GM13977 (cell line): Measurements from ENCODE around the gene PDIA5.
"Not testable (repeated sequence)": the region's sequence is repeated elsewhere in the genome, so short reads cannot be mapped to it uniquely, and the experiment has no call there.

Experiments used
- DNase-seq: peaks from one replicate; pipeline ENCODE4 v3.0.0; 2012; ENCODE audit warnings: low spot score
- in situ Hi-C: fragments of 300-500 bp; cut with MboI; formaldehyde crosslinking; loops from one replicate; pipeline ENCODE4 v1.12.0; 2022; ENCODE audit warnings: low sequenced_read_pairs, low pct_unique_long_range_greater_than_20kb, mixed read lengths, inconsistent platforms; ENCODE audit not compliant: unreplicated experiment
- TF ChIP-seq, protein P1 (sequence below): IDR thresholded peaks from 2 replicates; pipeline ENCODE4 v1.5.1; 2012; ENCODE audit warnings: mild to moderate bottlenecking, control low read depth; ENCODE audit not compliant: insufficient read depth; ENCODE audit errors: extremely low read depth, missing control alignments

PDIA5 gene

DNA sequence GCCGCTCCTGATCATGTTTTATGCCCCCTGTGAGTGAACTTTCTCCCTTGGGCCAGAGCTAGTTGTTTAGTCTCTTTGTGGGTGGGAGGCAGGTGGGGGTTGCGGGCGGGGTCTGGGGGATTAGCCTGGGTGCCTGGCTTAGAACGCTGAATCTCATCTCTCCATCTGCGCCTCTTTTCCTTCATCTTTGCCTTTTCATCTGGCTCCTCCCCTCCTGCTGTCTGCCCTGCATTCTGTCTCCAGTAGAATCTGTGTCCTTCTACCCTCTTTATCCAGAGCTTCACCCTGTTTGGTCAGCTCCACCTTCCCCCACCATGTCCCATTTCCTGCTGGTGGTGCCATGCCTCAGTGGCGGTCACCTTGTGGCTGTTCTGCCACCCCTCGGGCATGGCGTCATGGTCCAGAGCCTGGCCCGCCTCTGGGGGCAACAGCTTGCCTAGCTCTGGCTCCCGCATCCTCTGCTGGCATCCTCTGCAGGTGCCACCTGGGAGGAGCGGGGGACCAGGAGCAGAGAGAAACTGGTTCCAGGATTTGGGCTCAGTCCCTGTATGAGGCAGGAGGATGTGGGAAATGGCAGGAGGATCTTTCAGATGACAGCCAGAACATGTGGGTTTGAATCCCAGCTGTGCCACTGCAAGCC lies 44.3 kb downstream of the PDIA5 start:
- TF ChIP-seq, protein P1, sequence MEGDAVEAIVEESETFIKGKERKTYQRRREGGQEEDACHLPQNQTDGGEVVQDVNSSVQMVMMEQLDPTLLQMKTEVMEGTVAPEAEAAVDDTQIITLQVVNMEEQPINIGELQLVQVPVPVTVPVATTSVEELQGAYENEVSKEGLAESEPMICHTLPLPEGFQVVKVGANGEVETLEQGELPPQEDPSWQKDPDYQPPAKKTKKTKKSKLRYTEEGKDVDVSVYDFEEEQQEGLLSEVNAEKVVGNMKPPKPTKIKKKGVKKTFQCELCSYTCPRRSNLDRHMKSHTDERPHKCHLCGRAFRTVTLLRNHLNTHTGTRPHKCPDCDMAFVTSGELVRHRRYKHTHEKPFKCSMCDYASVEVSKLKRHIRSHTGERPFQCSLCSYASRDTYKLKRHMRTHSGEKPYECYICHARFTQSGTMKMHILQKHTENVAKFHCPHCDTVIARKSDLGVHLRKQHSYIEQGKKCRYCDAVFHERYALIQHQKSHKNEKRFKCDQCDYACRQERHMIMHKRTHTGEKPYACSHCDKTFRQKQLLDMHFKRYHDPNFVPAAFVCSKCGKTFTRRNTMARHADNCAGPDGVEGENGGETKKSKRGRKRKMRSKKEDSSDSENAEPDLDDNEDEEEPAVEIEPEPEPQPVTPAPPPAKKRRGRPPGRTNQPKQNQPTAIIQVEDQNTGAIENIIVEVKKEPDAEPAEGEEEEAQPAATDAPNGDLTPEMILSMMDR = no peak
- in situ Hi-C loops = no loop called here
- DNase-seq = no peak

GRCh38 chr3:123111640-123112039 lies 44.8 kb downstream of the PDIA5 start:
- DNase-seq = no peak
- TF ChIP-seq, protein P1 = no peak
- in situ Hi-C loops = no loop called here

GRCh38 chr3:123112232-123112631 lies 45.4 kb downstream of the PDIA5 start:
- in situ Hi-C loops = no loop called here
- TF ChIP-seq, protein P1 = no peak
- DNase-seq = no peak

DNA sequence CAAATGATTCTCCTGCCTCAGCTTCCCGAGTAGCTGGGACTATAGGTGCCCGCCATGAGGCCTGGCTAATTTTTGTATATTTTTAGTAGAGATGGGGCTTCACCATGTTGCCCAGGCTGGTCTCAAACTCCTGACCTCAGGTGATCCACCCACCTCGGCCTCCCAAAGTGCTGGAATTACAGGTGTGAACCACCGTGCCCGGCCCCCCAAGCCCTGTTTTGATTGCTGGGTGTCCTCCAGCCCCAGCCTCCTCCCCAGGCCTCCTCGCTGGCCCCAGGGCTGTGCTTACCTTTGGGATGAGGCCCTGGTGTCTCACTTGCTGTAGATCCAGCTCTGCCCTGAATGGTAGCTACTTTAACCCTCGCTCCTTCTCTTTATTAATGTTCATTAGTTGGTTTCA lies 45.8 kb downstream of the PDIA5 start:
- DNase-seq, in situ Hi-C loops: not testable (repeated sequence)

- no peak for DNase-seq
- in situ Hi-C loops = no loop called here
- TF ChIP-seq, protein P1 = no peak
Measured at GRCh38 chr3:123113889-123114450, 47.1 kb downstream of the PDIA5 start.

GRCh38 chr3:123116116-123116515 lies 49.3 kb downstream of the PDIA5 start:
- in situ Hi-C loops = no loop called here
- TF ChIP-seq, protein P1 = no peak
- DNase-seq = no peak

- TF ChIP-seq, protein P1 = no peak
- in situ Hi-C loops = no loop called here
- no peak for DNase-seq
Measured at GRCh38 chr3:123119388-123119787, 52.6 kb downstream of the PDIA5 start.
